MM.1S (cell line): ENCODE results near the gene GALNT10.

ENCODE experiments used
- EZH2phosphoT487 ChIP-seq: fragments of 300-600 bp; sonication (generic); IDR thresholded peaks from 2 replicates; pipeline ENCODE4 v1.6.1; 2018; ENCODE audit warnings: antibody characterized with exemption, low read length
- TF ChIP-seq, protein P1 (sequence below): fragments of 300-600 bp; sonication (generic); IDR thresholded peaks from 2 replicates; pipeline ENCODE4 v1.5.1; 2016; ENCODE audit warnings: antibody characterized with exemption, low read length, mixed read lengths

DNA sequence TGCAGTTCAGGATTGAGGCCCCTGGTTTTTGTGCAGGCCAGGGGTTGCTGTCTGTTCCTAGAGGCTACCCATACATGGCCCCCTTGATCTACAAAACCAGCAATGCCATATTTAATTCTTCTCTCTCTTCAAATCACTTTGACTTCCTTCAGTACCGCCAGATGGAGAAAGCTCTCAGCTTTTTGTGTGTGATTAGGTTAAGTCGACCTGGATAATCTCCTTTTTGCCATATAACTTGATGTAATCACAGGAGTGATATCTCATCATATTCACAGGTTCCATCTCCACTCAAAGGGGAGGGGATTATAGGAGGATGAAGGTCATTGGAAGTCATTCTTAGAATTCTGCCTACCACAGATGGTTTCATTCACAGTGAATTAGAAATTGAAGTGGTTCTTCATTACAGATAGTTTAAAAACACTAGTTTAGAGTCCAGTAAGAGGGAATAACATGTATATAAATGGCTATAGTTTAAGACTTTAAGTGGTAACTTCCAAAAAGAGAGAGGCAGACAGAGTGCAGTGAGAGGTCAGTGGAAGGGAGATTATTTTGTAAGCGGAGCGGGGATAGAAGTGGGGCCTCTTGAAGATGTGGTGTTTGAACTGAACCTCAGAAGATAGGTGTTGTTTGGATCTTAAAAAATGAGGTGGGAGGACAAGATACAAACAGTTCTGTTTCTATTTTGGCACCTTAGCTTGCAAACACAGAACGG, 85.9 kb downstream of the GALNT10 start:
- TF ChIP-seq, protein P1, sequence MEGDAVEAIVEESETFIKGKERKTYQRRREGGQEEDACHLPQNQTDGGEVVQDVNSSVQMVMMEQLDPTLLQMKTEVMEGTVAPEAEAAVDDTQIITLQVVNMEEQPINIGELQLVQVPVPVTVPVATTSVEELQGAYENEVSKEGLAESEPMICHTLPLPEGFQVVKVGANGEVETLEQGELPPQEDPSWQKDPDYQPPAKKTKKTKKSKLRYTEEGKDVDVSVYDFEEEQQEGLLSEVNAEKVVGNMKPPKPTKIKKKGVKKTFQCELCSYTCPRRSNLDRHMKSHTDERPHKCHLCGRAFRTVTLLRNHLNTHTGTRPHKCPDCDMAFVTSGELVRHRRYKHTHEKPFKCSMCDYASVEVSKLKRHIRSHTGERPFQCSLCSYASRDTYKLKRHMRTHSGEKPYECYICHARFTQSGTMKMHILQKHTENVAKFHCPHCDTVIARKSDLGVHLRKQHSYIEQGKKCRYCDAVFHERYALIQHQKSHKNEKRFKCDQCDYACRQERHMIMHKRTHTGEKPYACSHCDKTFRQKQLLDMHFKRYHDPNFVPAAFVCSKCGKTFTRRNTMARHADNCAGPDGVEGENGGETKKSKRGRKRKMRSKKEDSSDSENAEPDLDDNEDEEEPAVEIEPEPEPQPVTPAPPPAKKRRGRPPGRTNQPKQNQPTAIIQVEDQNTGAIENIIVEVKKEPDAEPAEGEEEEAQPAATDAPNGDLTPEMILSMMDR = no peak
- TF ChIP-seq EZH2phosphoT487 = no peak
